Nephron progenitor cell (in vitro differentiated cells): ENCODE measurements around the gene MAP10.

Source experiments
- DNase-seq: peaks from one replicate; pipeline ENCODE4 v3.0.0; 2021
- H3K27ac Mint-ChIP-seq: 2 replicates; pipeline ENCODE4 v1.8.0; 2021; ENCODE audit warnings: mild to moderate bottlenecking, moderate library complexity, mixed read lengths
- H3K27me3 Mint-ChIP-seq: 2 replicates; pipeline ENCODE4 v1.8.0; 2021; ENCODE audit warnings: mild to moderate bottlenecking, low read depth, mixed read lengths; ENCODE audit not compliant: poor library complexity
- H3K36me3 Mint-ChIP-seq: 2 replicates; pipeline ENCODE4 v1.8.0; 2021; ENCODE audit warnings: low read depth, mixed read lengths
- H3K4me1 Mint-ChIP-seq: 2 replicates; pipeline ENCODE4 v1.8.0; 2021; ENCODE audit warnings: mixed read lengths
- H3K4me3 Mint-ChIP-seq: 2 replicates; pipeline ENCODE4 v1.8.0; 2021; ENCODE audit warnings: mild to moderate bottlenecking, moderate library complexity, mixed read lengths
- H3K9me3 Mint-ChIP-seq: 2 replicates; pipeline ENCODE4 v1.8.0; 2021; ENCODE audit warnings: mild to moderate bottlenecking, moderate library complexity, mixed read lengths
- CTCF ChIP-seq: fragments of 200-600 bp; sonication (generic); IDR thresholded peaks from 2 replicates; pipeline ENCODE4 v1.5.0; 2021; ENCODE audit warnings: antibody characterized with exemption

MAP10 gene

GRCh38 chr1:232853994-232854797, 49.0 kb downstream of the MAP10 start:
- Mint-ChIP-seq H3K4me1 (peaks cover 15% of the 10 kb centered on the region), H3K9me3 (no peaks in the 10 kb centered on the region), H3K27ac (no peak overlapping the region), H3K36me3 (no peaks in the 10 kb centered on the region), H3K4me3 (no peak overlapping the region), H3K27me3 (peaks cover 3% of the 10 kb centered on the region)
- DNase-seq, result no peak
- no peak for TF ChIP-seq CTCF

GRCh38 chr1:232854798-232855159, 49.6 kb downstream of the MAP10 start:
- Mint-ChIP-seq H3K4me1 (peaks cover 15% of the 10 kb centered on the region), H3K27me3 (peaks cover 3% of the 10 kb centered on the region), H3K36me3 (no peaks in the 10 kb centered on the region), H3K27ac (no peak overlapping the region), H3K9me3 (no peaks in the 10 kb centered on the region), H3K4me3 (no peak overlapping the region)
- DNase-seq, result no peak
- TF ChIP-seq CTCF, result no peak

- no peak for TF ChIP-seq CTCF
- peaks cover 3% of the 10 kb centered on the region for H3K27me3 Mint-ChIP-seq
- H3K9me3 Mint-ChIP-seq, result no peaks in the 10 kb centered on the region
- H3K4me1 Mint-ChIP-seq, result peaks cover 15% of the 10 kb centered on the region
- peak overlapping the region; percentile 64 for H3K27ac Mint-ChIP-seq
- no peak overlapping the region for H3K4me3 Mint-ChIP-seq
- H3K36me3 Mint-ChIP-seq, result no peaks in the 10 kb centered on the region
- no peak for DNase-seq
These were observed 51.3 kb downstream of the MAP10 start for GRCh38 chr1:232856541-232856940.
